Prostate gland (tissue), 2 donors: ENCODE data around the gene KLHL41. TPM values are rescaled to one million over a fixed set of nuclear protein-coding genes. Genes with fewer than 3 reads are reported as not detected.
"Not testable (repeated sequence)": the region's sequence is repeated elsewhere in the genome, so short reads cannot be mapped to it uniquely, and the experiment has no call there.

ENCODE experiments used
- DNase-seq: peaks from one replicate; pipeline ENCODE4 v3.0.0-alpha.2; 2019; ENCODE audit warnings: low spot score
- H3K27ac ChIP-seq, 2 donors: fragments of 200-600 bp; sonication (generic); 2 replicates each; pipeline ENCODE4 v1.5.1; 2017 to 2019
- H3K27me3 ChIP-seq: fragments of 200-600 bp; sonication (generic); replicated peaks from 2 replicates; pipeline ENCODE4 v1.5.1; 2019; ENCODE audit not compliant: insufficient read depth
- H3K36me3 ChIP-seq, 2 donors: fragments of 200-600 bp; sonication (generic); 1 replicate in 1 of 2; 2 replicates in 1 of 2; pipeline versions ENCODE4 v1.5.1 to v1.8.1; 2017 to 2019
- H3K4me1 ChIP-seq: fragments of 200-600 bp; sonication (generic); replicated peaks from 2 replicates; pipeline ENCODE4 v1.5.1; 2019
- H3K4me3 ChIP-seq, 2 donors: fragments of 200-600 bp; sonication (generic); 2 replicates each; pipeline ENCODE4 v1.5.1; 2017 to 2019
- H3K9me3 ChIP-seq: fragments of 200-600 bp; sonication (generic); 2 replicates; pipeline ENCODE4 v1.5.1; 2017
- CTCF ChIP-seq, 4 experiments: fragments of 200-600 bp in 2 of 4; fragments of 450-650 bp in 2 of 4; sonication (generic) in 2 of 4; IDR thresholded peaks; 1 replicate in 3 of 4; 2 replicates in 1 of 4; pipeline ENCODE4 v1.5.1; 2016 to 2019; ENCODE audit warnings: antibody characterized with exemption in 4 of 4, mild to moderate bottlenecking in 2 of 4, moderate library complexity in 2 of 4
- POLR2A ChIP-seq: fragments of 450-650 bp; IDR thresholded peaks from one replicate; pipeline ENCODE4 v1.6.1; 2016; ENCODE audit warnings: antibody characterized with exemption, mild to moderate bottlenecking
- POLR2AphosphoS5 ChIP-seq: sonication (generic); formaldehyde crosslinking; IDR thresholded peaks from one replicate; pipeline ENCODE4 v1.6.1; 2017; ENCODE audit warnings: antibody characterized with exemption
- WGBS: methylation state at CpG from one replicate; pipeline ENCODE4 v1.1.5; 2018; 5-methylcytosine and 5-hydroxymethylcytosine counted together
- intact Hi-C: fragments of 100-400 bp; cut with DNase I; formaldehyde crosslinking; loops from one replicate; pipeline ENCODE4 v1.14.2; 2022
- total RNA-seq, 2 donors: library from RNA; depleted of rRNA; stranded (reverse); fragments of >200 nt; gene quantifications; one replicate each; pipeline ENCODE4 v1.1.0, GENCODE V29; 2016

KLHL41 gene
- total RNA-seq, 2 donors from 2014 or later: 2.3 to 13.4 TPM

GRCh38 chr2:169565686-169566085, 56.2 kb downstream of the KLHL41 start:
- H3K27me3 ChIP-seq: no peaks in the 10 kb centered on the region
- no peak overlapping the region for H3K27ac ChIP-seq
- H3K4me3 ChIP-seq: no peak overlapping the region
- no peaks in the 10 kb centered on the region for H3K36me3 ChIP-seq
- 41% methylated on average over 1 of the region's 1 CpG for WGBS
- H3K4me1 ChIP-seq: no peaks in the 10 kb centered on the region
- DNase-seq: no peak
- TF ChIP-seq CTCF (IDR thresholded peaks at IDR 0.05): no peak
- no peak for TF ChIP-seq POLR2A
- no peak for TF ChIP-seq POLR2AphosphoS5
- H3K9me3 ChIP-seq: no peaks in the 10 kb centered on the region
- intact Hi-C loops: no loop called here

GRCh38 chr2:169569948-169570347, 60.4 kb downstream of the KLHL41 start:
- TF ChIP-seq POLR2AphosphoS5 (no peak), CTCF (IDR thresholded peaks at IDR 0.05) (no peak), POLR2A (no peak)
- no peaks in the 10 kb centered on the region for H3K4me1 ChIP-seq
- H3K27me3 ChIP-seq: no peaks in the 10 kb centered on the region
- DNase-seq: no peak
- intact Hi-C loops: no loop called here
- H3K4me3 ChIP-seq: no peak overlapping the region
- no peaks in the 10 kb centered on the region for H3K36me3 ChIP-seq
- H3K9me3 ChIP-seq: no peaks in the 10 kb centered on the region
- no peak overlapping the region for H3K27ac ChIP-seq
- WGBS: 84% methylated on average over 2 of the region's 2 CpGs

- H3K27ac ChIP-seq, DNase-seq, H3K36me3 ChIP-seq, H3K9me3 ChIP-seq, H3K4me1 ChIP-seq, H3K4me3 ChIP-seq, H3K27me3 ChIP-seq, intact Hi-C loops: not testable (repeated sequence)
- 94% methylated on average over 4 of the region's 4 CpGs for WGBS
These were observed 61.2 kb downstream of the KLHL41 start for GRCh38 chr2:169570752-169571151.

- Histone ChIP-seq H3K9me3 (no peaks in the 10 kb centered on the region), H3K27me3 (no peaks in the 10 kb centered on the region), H3K36me3 (no peaks in the 10 kb centered on the region), H3K4me1 (no peaks in the 10 kb centered on the region), H3K4me3 (no peak overlapping the region), H3K27ac (no peak overlapping the region)
- DNase-seq: no peak
- 97% methylated on average over 3 of the region's 3 CpGs for WGBS
- intact Hi-C loops: no loop called here
- TF ChIP-seq POLR2A: no peak
- no peak for TF ChIP-seq POLR2AphosphoS5
- no peak for TF ChIP-seq CTCF (IDR thresholded peaks at IDR 0.05)
These were observed 62.1 kb downstream of the KLHL41 start for GRCh38 chr2:169571571-169571970.

- H3K27me3 ChIP-seq: no peaks in the 10 kb centered on the region
- no peak for TF ChIP-seq POLR2AphosphoS5
- no peak for TF ChIP-seq POLR2A
- DNase-seq: no peak
- no peaks in the 10 kb centered on the region for H3K4me1 ChIP-seq
- WGBS: 86% methylated on average over 1 of the region's 1 CpG
- no peaks in the 10 kb centered on the region for H3K36me3 ChIP-seq
- intact Hi-C loops: no loop called here
- H3K4me3 ChIP-seq: no peak overlapping the region
- no peak overlapping the region for H3K27ac ChIP-seq
- H3K9me3 ChIP-seq: no peaks in the 10 kb centered on the region
These were observed 62.7 kb downstream of the KLHL41 start for GRCh38 chr2:169572189-169572588.

- WGBS: 37% methylated on average over 2 of the region's 2 CpGs
- intact Hi-C loops: no loop called here
- no peak for DNase-seq
- H3K27me3 ChIP-seq: no peaks in the 10 kb centered on the region
- TF ChIP-seq POLR2AphosphoS5: no peak
- TF ChIP-seq CTCF (IDR thresholded peaks at IDR 0.05): no peak
- TF ChIP-seq POLR2A: no peak
- H3K4me3 ChIP-seq: peak overlapping the region; percentile 39 to 53
- H3K27ac ChIP-seq: no peak overlapping the region
- H3K4me1 ChIP-seq: no peaks in the 10 kb centered on the region
- no peaks in the 10 kb centered on the region for H3K36me3 ChIP-seq
- H3K9me3 ChIP-seq: no peaks in the 10 kb centered on the region
These were observed 63.3 kb downstream of the KLHL41 start for GRCh38 chr2:169572821-169573159.
